CD14-positive monocyte (primary cell): ENCODE measurements around the gene ARID2. TPM values are rescaled to one million over a fixed set of nuclear protein-coding genes. Genes with fewer than 3 reads are reported as not detected.

ENCODE experiments used
- DNase-seq, 3 donors: peaks; one replicate each; pipeline ENCODE4 v3.0.0-alpha.2; 2011 to 2022
- H2AFZ ChIP-seq: 2 replicates; pipeline ENCODE4 v1.6.0; 2012; ENCODE audit warnings: mild to moderate bottlenecking, low read depth, low read length, inconsistent platforms; ENCODE audit not compliant: insufficient read depth, poor library complexity, severe bottlenecking
- H3K27ac ChIP-seq, 2 donors: 1 replicate in 1 of 2; 2 replicates in 1 of 2; pipeline ENCODE4 v1.5.1; 2012 to 2013; ENCODE audit warnings: low read length in 2 of 2, control low read depth in 1 of 2, inconsistent platforms in 1 of 2, low read depth in 1 of 2, mild to moderate bottlenecking in 1 of 2
- H3K27me3 ChIP-seq, 2 donors: one replicate each; pipeline versions ENCODE4 v1.6.0 to v1.6.1; 2011 to 2013; ENCODE audit warnings: low read length in 2 of 2; ENCODE audit not compliant: control insufficient read depth in 2 of 2, insufficient read depth in 2 of 2
- H3K36me3 ChIP-seq, 2 donors: replicated peaks in 1 of 2; 1 replicate in 1 of 2; 2 replicates in 1 of 2; pipeline versions ENCODE4 v1.5.1 to v1.6.1; 2012 to 2013; ENCODE audit warnings: low read length in 2 of 2, control low read depth in 1 of 2, inconsistent platforms in 1 of 2, mild to moderate bottlenecking in 1 of 2; ENCODE audit not compliant: insufficient read depth in 2 of 2, control insufficient read depth in 1 of 2
- H3K4me1 ChIP-seq, 2 donors: 1 replicate in 1 of 2; 2 replicates in 1 of 2; pipeline versions ENCODE4 v1.5.1 to v1.6.1; 2012 to 2013; ENCODE audit warnings: low read length in 2 of 2, control low read depth in 1 of 2, inconsistent platforms in 1 of 2, mild to moderate bottlenecking in 1 of 2, moderate library complexity in 1 of 2; ENCODE audit not compliant: insufficient read depth in 2 of 2, control insufficient read depth in 1 of 2
- H3K4me2 ChIP-seq: replicated peaks from 2 replicates; pipeline ENCODE3; 2012; ENCODE audit warnings: low read length, moderate library complexity, mild to moderate bottlenecking; ENCODE audit not compliant: poor library complexity, severe bottlenecking; ENCODE audit errors: extremely low read depth
- H3K4me3 ChIP-seq, 3 experiments: fragments of 200-600 bp in 1 of 3; sonication (generic) in 1 of 3; replicated peaks in 1 of 3; 1 replicate in 2 of 3; 2 replicates in 1 of 3; pipeline ENCODE4 v1.5.1; 2011 to 2013; ENCODE audit warnings: low read length in 3 of 3, mild to moderate bottlenecking in 3 of 3, control low read depth in 2 of 3, low read depth in 2 of 3, inconsistent platforms in 1 of 3, moderate library complexity in 1 of 3
- H3K79me2 ChIP-seq: 2 replicates; pipeline ENCODE4 v1.6.0; 2012; ENCODE audit warnings: mild to moderate bottlenecking, control low read depth, inconsistent platforms, low read length, moderate library complexity; ENCODE audit not compliant: insufficient read depth
- H3K9ac ChIP-seq: 2 replicates; pipeline ENCODE4 v1.6.0; 2017; ENCODE audit warnings: low read length, mild to moderate bottlenecking; ENCODE audit not compliant: insufficient read depth, poor library complexity, severe bottlenecking
- H3K9me3 ChIP-seq, 2 donors: replicated peaks in 1 of 2; 1 replicate in 1 of 2; 2 replicates in 1 of 2; pipeline versions ENCODE4 v1.5.1 to v1.6.1; 2012 to 2013; ENCODE audit warnings: low read length in 2 of 2, control low read depth in 1 of 2; ENCODE audit not compliant: control insufficient read depth in 1 of 2, insufficient read depth in 1 of 2
- H4K20me1 ChIP-seq: 2 replicates; pipeline ENCODE4 v1.6.0; 2012; ENCODE audit warnings: mild to moderate bottlenecking, low read length, control low read depth, moderate library complexity; ENCODE audit not compliant: insufficient read depth
- H3K27ac Mint-ChIP-seq, 7 donors: one replicate each; pipeline ENCODE4 v1.8.0; 2020; ENCODE audit warnings: mild to moderate bottlenecking in 7 of 7, mixed read lengths in 7 of 7, moderate library complexity in 6 of 7, inconsistent platforms in 2 of 7
- H3K27me3 Mint-ChIP-seq, 3 donors: one replicate each; pipeline ENCODE4 v1.8.0; 2021 to 2022; ENCODE audit warnings: low read depth in 3 of 3, mild to moderate bottlenecking in 3 of 3, mixed read lengths in 3 of 3, moderate library complexity in 3 of 3, inconsistent platforms in 1 of 3
- H3K36me3 Mint-ChIP-seq, 2 donors: one replicate each; pipeline ENCODE4 v1.8.0; 2020; ENCODE audit warnings: mixed read lengths in 2 of 2, inconsistent platforms in 1 of 2, mild to moderate bottlenecking in 1 of 2
- H3K4me1 Mint-ChIP-seq: one replicate; pipeline ENCODE4 v1.8.0; 2020; ENCODE audit warnings: mild to moderate bottlenecking, mixed read lengths
- H3K4me3 Mint-ChIP-seq, 2 donors: one replicate each; pipeline ENCODE4 v1.8.0; 2020; ENCODE audit warnings: mild to moderate bottlenecking in 2 of 2, mixed read lengths in 2 of 2, moderate library complexity in 1 of 2
- H3K9me3 Mint-ChIP-seq, 7 donors: one replicate each; pipeline ENCODE4 v1.8.0; 2020 to 2022; ENCODE audit warnings: mixed read lengths in 7 of 7, mild to moderate bottlenecking in 6 of 7, moderate library complexity in 6 of 7, inconsistent platforms in 2 of 7
- WGBS: methylation state at CpG from one replicate; pipeline ENCODE4 v1.1.5; 2013; ENCODE audit warnings: missing lambda C conversion rate; ENCODE audit not compliant: insufficient coverage; 5-methylcytosine and 5-hydroxymethylcytosine counted together
- intact Hi-C, 2 donors: fragments of 100-400 bp; cut with micrococcal nuclease; formaldehyde crosslinking; loops; one replicate each; pipeline versions ENCODE4 v1.15.0 to v1.15.1; 2023
- polyA plus RNA-seq, 3 donors: library from polyadenylated mRNA; depleted of rRNA in 1 of 3; unstranded in 2 of 3; stranded (reverse) in 1 of 3; fragments of 300-500 nt in 2 of 3; fragments of >200 nt in 1 of 3; fragmentation: Illumina TruSeq in 2 of 3; gene quantifications; 1 replicate in 2 of 3; 2 replicates in 1 of 3; pipeline ENCODE4 v1.2.3, GENCODE V29; 2012 to 2021
- TF ChIP-seq, protein P1 (sequence below): fragments of 200-600 bp; IDR thresholded peaks from one replicate; pipeline ENCODE4 v1.8.0; 2022; ENCODE audit warnings: antibody characterized with exemption, mild to moderate bottlenecking

The ARID2 gene
- polyA plus RNA-seq, 3 donors, result 3.0 to 8.0 (median 4.7) TPM

DNA sequence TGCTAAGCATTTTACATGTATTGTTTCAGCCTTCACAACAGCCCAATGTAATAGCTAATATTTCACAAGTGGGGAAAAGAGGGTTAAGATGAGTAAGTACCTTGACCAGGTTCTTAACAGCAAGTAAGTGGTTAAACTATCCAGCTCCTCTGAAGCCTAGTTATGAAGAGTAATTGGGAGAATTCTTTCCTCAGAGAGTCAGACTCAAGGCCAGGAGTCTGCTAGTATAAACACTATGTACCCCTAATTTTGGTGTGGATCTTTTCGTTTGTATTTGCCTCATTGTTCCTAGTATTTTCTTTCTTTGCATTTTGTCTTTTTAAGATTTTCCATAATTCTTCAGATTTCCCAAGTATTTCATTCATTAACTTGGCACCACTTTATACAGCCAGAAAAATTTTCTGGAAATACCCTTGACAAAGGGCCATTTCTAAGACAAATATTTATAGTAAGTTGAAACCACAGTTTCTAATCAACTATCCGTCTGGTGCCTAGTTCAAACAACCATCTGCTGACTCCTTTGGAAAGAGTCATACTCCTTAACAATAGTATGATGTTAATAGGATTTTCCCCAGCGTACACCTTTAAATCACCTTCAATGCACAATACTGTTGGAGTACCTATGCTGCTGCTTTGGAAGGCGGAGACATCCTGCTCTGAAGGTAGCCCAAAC lies 179.7 kb downstream of the ARID2 start:
- H3K9me3 Mint-ChIP-seq, result no peaks in the 10 kb centered on the region
- H3K4me1 ChIP-seq, result no peaks in the 10 kb centered on the region
- no peaks in the 10 kb centered on the region for H3K79me2 ChIP-seq
- DNase-seq, result no peak
- no peaks in the 10 kb centered on the region for H3K9me3 ChIP-seq
- no peaks in the 10 kb centered on the region for H3K27me3 ChIP-seq
- H2AFZ ChIP-seq, result no peak overlapping the region
- H3K36me3 Mint-ChIP-seq, result peaks cover 16 to 22% of the 10 kb centered on the region in 2 donors
- no peak overlapping the region for H3K4me3 ChIP-seq
- no CpG with 5 or more reads among the region's 4 CpGs for WGBS
- intact Hi-C loops, result no loop called here
- no peaks in the 10 kb centered on the region for H4K20me1 ChIP-seq
- H3K36me3 ChIP-seq, result peaks cover 6 to 46% of the 10 kb centered on the region in 2 donors
- TF ChIP-seq, protein P1, sequence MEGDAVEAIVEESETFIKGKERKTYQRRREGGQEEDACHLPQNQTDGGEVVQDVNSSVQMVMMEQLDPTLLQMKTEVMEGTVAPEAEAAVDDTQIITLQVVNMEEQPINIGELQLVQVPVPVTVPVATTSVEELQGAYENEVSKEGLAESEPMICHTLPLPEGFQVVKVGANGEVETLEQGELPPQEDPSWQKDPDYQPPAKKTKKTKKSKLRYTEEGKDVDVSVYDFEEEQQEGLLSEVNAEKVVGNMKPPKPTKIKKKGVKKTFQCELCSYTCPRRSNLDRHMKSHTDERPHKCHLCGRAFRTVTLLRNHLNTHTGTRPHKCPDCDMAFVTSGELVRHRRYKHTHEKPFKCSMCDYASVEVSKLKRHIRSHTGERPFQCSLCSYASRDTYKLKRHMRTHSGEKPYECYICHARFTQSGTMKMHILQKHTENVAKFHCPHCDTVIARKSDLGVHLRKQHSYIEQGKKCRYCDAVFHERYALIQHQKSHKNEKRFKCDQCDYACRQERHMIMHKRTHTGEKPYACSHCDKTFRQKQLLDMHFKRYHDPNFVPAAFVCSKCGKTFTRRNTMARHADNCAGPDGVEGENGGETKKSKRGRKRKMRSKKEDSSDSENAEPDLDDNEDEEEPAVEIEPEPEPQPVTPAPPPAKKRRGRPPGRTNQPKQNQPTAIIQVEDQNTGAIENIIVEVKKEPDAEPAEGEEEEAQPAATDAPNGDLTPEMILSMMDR, result no peak
- no peak overlapping the region for H3K9ac ChIP-seq
- H3K4me3 Mint-ChIP-seq, result no peak overlapping the region
- H3K27ac Mint-ChIP-seq, result no peak overlapping the region
- H3K4me1 Mint-ChIP-seq, result peaks cover 4% of the 10 kb centered on the region
- no peak overlapping the region for H3K27ac ChIP-seq
- H3K4me2 ChIP-seq, result no peak overlapping the region
- H3K27me3 Mint-ChIP-seq, result no peaks in the 10 kb centered on the region

GRCh38 chr12:45912774-45913173 lies 183.3 kb downstream of the ARID2 start:
- TF ChIP-seq, protein P1, result no peak
- H3K27ac Mint-ChIP-seq, result no peak overlapping the region
- H3K36me3 Mint-ChIP-seq, result peaks cover 6 to 14% of the 10 kb centered on the region in 2 donors
- DNase-seq, result no peak
- H3K27me3 Mint-ChIP-seq, result no peaks in the 10 kb centered on the region
- peaks cover 4% of the 10 kb centered on the region for H3K4me1 Mint-ChIP-seq
- Histone ChIP-seq H3K79me2 (no peaks in the 10 kb centered on the region), H3K36me3 (peaks cover 0 to 20% of the 10 kb centered on the region in 2 donors), H3K27me3 (no peaks in the 10 kb centered on the region), H3K9ac (no peak overlapping the region), H4K20me1 (no peaks in the 10 kb centered on the region), H3K4me1 (no peaks in the 10 kb centered on the region), H3K9me3 (no peaks in the 10 kb centered on the region), H2AFZ (no peak overlapping the region), H3K27ac (no peak overlapping the region), H3K4me2 (no peak overlapping the region), H3K4me3 (no peak overlapping the region)
- 80% methylated on average over 1 of the region's 3 CpGs for WGBS
- H3K9me3 Mint-ChIP-seq, result no peaks in the 10 kb centered on the region
- no peak overlapping the region for H3K4me3 Mint-ChIP-seq
- intact Hi-C loops, result no loop called here
